IMR-90 (cell line): ENCODE results near the gene COL3A1. TPM values are rescaled to one million over a fixed set of nuclear protein-coding genes. Genes with fewer than 3 reads are reported as not detected.

Source experiments
- ATAC-seq: fragments of 200-7000 bp; cut with Tn5 transposase; 2 replicates; pipeline ENCODE4 v1.9.1; 2020; ENCODE audit warnings: low read depth, mild to moderate bottlenecking, moderate library complexity
- BruUV-seq: library from RNA; stranded (reverse); fragments of 400-500 nt; replicated peaks from 2 replicates; lab custom pipeline; 2021; lab: Mats Ljungman, UMichigan
- CTCF ChIA-PET: fragments of 300-600 bp; formaldehyde crosslinking; extraction: SDS; loops from one replicate; lab custom pipeline; 2021; ENCODE audit warnings: antibody characterized with exemption; lab: Yijun Ruan, JAX
- POLR2A ChIA-PET: fragments of 300-600 bp; sonication (Branson Sonifier 250); formaldehyde crosslinking; loops from one replicate; lab custom pipeline; 2022; ENCODE audit warnings: antibody characterized with exemption; ENCODE audit not compliant: unreplicated experiment; lab: Charles Lee
- DNase-seq: peaks from one replicate; pipeline ENCODE4 v3.0.0; 2013
- H2AFZ ChIP-seq: replicated peaks from 2 replicates; pipeline ENCODE3; 2013; ENCODE audit warnings: low read length, mild to moderate bottlenecking; ENCODE audit not compliant: poor library complexity
- H2AK5ac ChIP-seq: 2 replicates; pipeline ENCODE4 v1.6.1; 2013; ENCODE audit warnings: low read depth, low read length, inconsistent platforms
- H2AK9ac ChIP-seq: replicated peaks from 2 replicates; pipeline ENCODE3; 2013; ENCODE audit warnings: mild to moderate bottlenecking, low read depth, low read length, moderate library complexity; ENCODE audit not compliant: poor library complexity
- H2BK120ac ChIP-seq: 2 replicates; pipeline ENCODE4 v1.6.1; 2013; ENCODE audit warnings: low read depth, low read length, inconsistent platforms
- H2BK15ac ChIP-seq: 3 replicates; pipeline ENCODE4 v1.6.1; 2013; ENCODE audit warnings: low read depth, low read length, inconsistent platforms
- H2BK20ac ChIP-seq: 2 replicates; pipeline ENCODE4 v1.6.1; 2013; ENCODE audit warnings: low read depth, mild to moderate bottlenecking, inconsistent platforms, low read length, moderate library complexity
- H2BK5ac ChIP-seq: 2 replicates; pipeline ENCODE4 v1.6.1; 2013; ENCODE audit warnings: mild to moderate bottlenecking, low read depth, low read length, inconsistent platforms; ENCODE audit not compliant: poor library complexity, severe bottlenecking
- H3K14ac ChIP-seq: replicated peaks from 2 replicates; pipeline ENCODE4 v1.6.1; 2013; ENCODE audit warnings: low read depth, low read length, inconsistent platforms
- H3K18ac ChIP-seq: 2 replicates; pipeline ENCODE4 v1.6.1; 2013; ENCODE audit warnings: low read depth, low read length, control low read depth
- H3K23ac ChIP-seq: 2 replicates; pipeline ENCODE4 v1.6.1; 2013; ENCODE audit warnings: low read depth, low read length, inconsistent platforms
- H3K27ac ChIP-seq: 2 replicates; pipeline ENCODE4 v1.5.1; 2013; ENCODE audit warnings: mild to moderate bottlenecking, control low read depth, low read length; ENCODE audit not compliant: insufficient read depth
- H3K27me3 ChIP-seq: 2 replicates; pipeline ENCODE4 v1.6.1; 2013; ENCODE audit warnings: low read length; ENCODE audit not compliant: control insufficient read depth, insufficient read depth
- H3K36me3 ChIP-seq: 2 replicates; pipeline ENCODE4 v1.6.1; 2013; ENCODE audit warnings: low read length, mixed read lengths; ENCODE audit not compliant: control insufficient read depth, insufficient read depth
- H3K4ac ChIP-seq: 2 replicates; pipeline ENCODE4 v1.6.1; 2013; ENCODE audit warnings: low read depth, low read length, inconsistent platforms
- H3K4me1 ChIP-seq: 2 replicates; pipeline ENCODE4 v1.6.1; 2013; ENCODE audit warnings: low read length, mixed read lengths; ENCODE audit not compliant: control insufficient read depth, insufficient read depth
- H3K4me2 ChIP-seq: 2 replicates; pipeline ENCODE4 v1.6.1; 2013; ENCODE audit warnings: low read depth, mild to moderate bottlenecking, control low read depth, low read length, moderate library complexity
- H3K4me3 ChIP-seq: 2 replicates; pipeline ENCODE4 v1.5.1; 2013; ENCODE audit warnings: low read depth, mild to moderate bottlenecking, control low read depth, low read length, moderate library complexity; ENCODE audit not compliant: insufficient read depth
- H3K56ac ChIP-seq: 2 replicates; pipeline ENCODE4 v1.6.1; 2013; ENCODE audit warnings: low read length, inconsistent platforms; ENCODE audit not compliant: insufficient read depth; ENCODE audit errors: extremely low read depth
- H3K79me1 ChIP-seq, 2 experiments: 2 replicates each; pipeline ENCODE4 v1.6.1; 2013; ENCODE audit warnings: low read length in 2 of 2, inconsistent platforms in 1 of 2, low read depth in 1 of 2
- H3K9ac ChIP-seq: 2 replicates; pipeline ENCODE4 v1.6.1; 2013; ENCODE audit warnings: low read depth, low read length, control low read depth
- H3K9me1 ChIP-seq: 2 replicates; pipeline ENCODE4 v1.6.1; 2013; ENCODE audit warnings: low read length, inconsistent platforms; ENCODE audit not compliant: insufficient read depth
- H3K9me3 ChIP-seq: 2 replicates; pipeline ENCODE4 v1.6.1; 2013; ENCODE audit warnings: low read length; ENCODE audit not compliant: control insufficient read depth, insufficient read depth
- H4K20me1 ChIP-seq: 2 replicates; pipeline ENCODE4 v1.6.1; 2013; ENCODE audit warnings: low read length, inconsistent platforms; ENCODE audit not compliant: insufficient read depth
- H4K5ac ChIP-seq: 2 replicates; pipeline ENCODE4 v1.6.1; 2013; ENCODE audit warnings: mild to moderate bottlenecking, low read depth, low read length, control low read depth
- H4K8ac ChIP-seq, 2 experiments: 2 replicates each; pipeline ENCODE4 v1.6.1; 2013; ENCODE audit warnings: low read depth in 2 of 2, low read length in 2 of 2, control low read depth in 1 of 2, inconsistent platforms in 1 of 2
- H4K91ac ChIP-seq: 2 replicates; pipeline ENCODE4 v1.6.1; 2013; ENCODE audit warnings: low read depth, low read length, inconsistent platforms; ENCODE audit not compliant: insufficient read depth
- BHLHE40 ChIP-seq: fragments of 150-350 bp; IDR thresholded peaks from 2 replicates; pipeline ENCODE4 v1.6.1; 2016; ENCODE audit warnings: mild to moderate bottlenecking, low read depth, low read length
- CHD1 ChIP-seq: IDR thresholded peaks from 2 replicates; pipeline ENCODE4 v1.6.1; 2012; ENCODE audit warnings: low read depth, low read length, improper control_type of control experiment
- CTCF ChIP-seq: conservative IDR thresholded peaks from 2 replicates; pipeline ENCODE4 v1.5.1; 2012; ENCODE audit warnings: mild to moderate bottlenecking, low read depth, low read length, improper control_type of control experiment
- FOS ChIP-seq: fragments of 150-350 bp; IDR thresholded peaks from 2 replicates; pipeline ENCODE4 v1.6.1; 2016; ENCODE audit warnings: low read depth, low read length
- MAFK ChIP-seq: IDR thresholded peaks from 2 replicates; pipeline ENCODE4 v1.6.1; 2012; ENCODE audit warnings: low read depth, low read length, improper control_type of control experiment
- MAZ ChIP-seq: IDR thresholded peaks from 2 replicates; pipeline ENCODE4 v1.6.1; 2012; ENCODE audit warnings: low read depth, mild to moderate bottlenecking, low read length, improper control_type of control experiment, moderate library complexity, borderline replicate concordance
- MXI1 ChIP-seq: IDR thresholded peaks from 2 replicates; pipeline ENCODE4 v1.6.1; 2012; ENCODE audit warnings: low read depth, mild to moderate bottlenecking, low read length, moderate library complexity, borderline replicate concordance
- NFE2L2 ChIP-seq: fragments of 150-350 bp; IDR thresholded peaks from 2 replicates; pipeline ENCODE4 v1.6.1; 2016; ENCODE audit warnings: low read depth, mild to moderate bottlenecking, low read length
- POLR2A ChIP-seq: IDR thresholded peaks from 2 replicates; pipeline ENCODE4 v1.6.1; 2012; ENCODE audit warnings: mild to moderate bottlenecking, low read depth, low read length
- RAD21 ChIP-seq: IDR thresholded peaks from 2 replicates; pipeline ENCODE4 v1.6.1; 2012; ENCODE audit warnings: low read length, improper control_type of control experiment
- RFX5 ChIP-seq: IDR thresholded peaks from 2 replicates; pipeline ENCODE4 v1.8.0; 2012; ENCODE audit warnings: low read depth, mild to moderate bottlenecking, low read length, moderate library complexity
- SMC3 ChIP-seq: fragments of 150-350 bp; IDR thresholded peaks from 2 replicates; pipeline ENCODE4 v1.6.1; 2016; ENCODE audit warnings: low read depth, mild to moderate bottlenecking, antibody characterized with exemption, low read length, moderate library complexity
- WGBS, 2 experiments: methylation state at CpG; one replicate each; pipeline versions ENCODE4 v1.1.5 to v1.1.7; 2013; ENCODE audit warnings: missing lambda C conversion rate in 2 of 2; ENCODE audit not compliant: insufficient read length in 1 of 2; ENCODE audit errors: extremely low coverage in 2 of 2; 5-methylcytosine and 5-hydroxymethylcytosine counted together
- dilution Hi-C: fragments of 300-500 bp; cut with HindIII; formaldehyde crosslinking; loops from one replicate; pipeline ENCODE4 v1.14.3; 2018; ENCODE audit warnings: low sequenced_read_pairs; ENCODE audit not compliant: unreplicated experiment
- in situ Hi-C: fragments of 300-500 bp; cut with MboI; formaldehyde crosslinking; loops from 3 replicates; pipeline ENCODE4 v1.14.3; 2019; ENCODE audit warnings: low sequenced_read_pairs, inconsistent platforms, mixed read lengths
- intact Hi-C: fragments of 100-400 bp; cut with micrococcal nuclease; formaldehyde crosslinking; loops from 2 replicates; pipeline ENCODE4 v1.10.0; 2022
- polyA plus RNA-seq, 3 experiments: library from polyadenylated mRNA; depleted of rRNA; stranded (reverse); fragments of >200 nt; gene quantifications; 2 replicates each; pipeline ENCODE4 v1.2.3, GENCODE V29; 2012; ENCODE audit warnings: low replicate concordance in 1 of 3
- total RNA-seq: library from RNA; depleted of rRNA; stranded (reverse); fragments of >200 nt; gene quantifications from 2 replicates; pipeline ENCODE4 v1.2.3, GENCODE V29; 2012

COL3A1 gene
- total and polyA plus RNA-seq, 2 of the 4 experiments (the other 2 are of a cell fraction): 402 to 408 TPM

GRCh38 chr2:188956961-188957360 lies 17.2 kb upstream of the COL3A1 start:
- WGBS, 2 experiments: no CpG with 5 or more reads among the region's 5 CpGs
- Histone ChIP-seq H3K27me3 (no peaks in the 10 kb centered on the region), H3K4ac (no peak overlapping the region), H2AK9ac (no peak overlapping the region), H4K8ac (no peak overlapping the region), H2AFZ (no peak overlapping the region), H3K23ac (no peak overlapping the region), H3K79me1 (no peaks in the 10 kb centered on the region), H3K27ac (no peak overlapping the region), H4K91ac (no peak overlapping the region), H3K9me3 (no peaks in the 10 kb centered on the region), H4K20me1 (no peaks in the 10 kb centered on the region), H2BK5ac (no peak overlapping the region), H3K4me1 (no peaks in the 10 kb centered on the region), H3K36me3 (no peaks in the 10 kb centered on the region), H3K9ac (no peak overlapping the region), H3K9me1 (no peaks in the 10 kb centered on the region), H3K4me3 (no peak overlapping the region), H2BK15ac (no peak overlapping the region), H3K14ac (no peak overlapping the region), H3K56ac (no peak overlapping the region), H3K4me2 (no peak overlapping the region), H2BK120ac (no peak overlapping the region), H3K18ac (no peak overlapping the region), H2AK5ac (no peak overlapping the region), H2BK20ac (no peak overlapping the region), H4K5ac (no peak overlapping the region)
- DNase-seq (no peak), ATAC-seq (no peak)
- no TSS peak for BruUV-seq
- POLR2A ChIA-PET: no interaction called here
- no peak for TF ChIP-seq NFE2L2
- TF ChIP-seq RFX5: no peak
- no peak for TF ChIP-seq MXI1
- TF ChIP-seq MAZ: no peak
- TF ChIP-seq MAFK: no peak
- no peak for TF ChIP-seq BHLHE40
- TF ChIP-seq SMC3: no peak
- no peak for TF ChIP-seq FOS
- TF ChIP-seq CTCF: no peak
- no peak for TF ChIP-seq POLR2A
- no peak for TF ChIP-seq CHD1
- TF ChIP-seq RAD21: no peak
- intact Hi-C loops (no loop called here), in situ Hi-C loops (no loop called here), dilution Hi-C loops (no loop called here)
- CTCF ChIA-PET: interaction anchor here (0.6 kb wide), 1 partner anchor 117 kb away, joined by 4 read pairs; no protein-coding TSS in a partner anchor
